Left lung (tissue), 10 donors: ENCODE measurements around the gene PTPRZ1. TPM values are rescaled to one million over a fixed set of nuclear protein-coding genes. Genes with fewer than 3 reads are reported as not detected.

ENCODE experiments used
- ATAC-seq: fragments of 200-7000 bp; cut with Tn5 transposase; one replicate; pipeline ENCODE4 v1.9.1; 2020; ENCODE audit warnings: moderate library complexity
- DNase-seq, 4 donors: peaks; one replicate each; pipeline ENCODE4 v3.0.0-alpha.2; 2013 to 2020
- H3K27ac ChIP-seq, 2 donors: fragments of 200-600 bp; sonication (generic) in 1 of 2; one replicate each; pipeline versions ENCODE4 v1.5.0 to v1.8.0; 2020 to 2021
- H3K27me3 ChIP-seq, 2 donors: fragments of 200-600 bp; sonication (generic) in 1 of 2; one replicate each; pipeline versions ENCODE4 v1.5.0 to v1.8.0; 2020 to 2021
- H3K36me3 ChIP-seq, 2 donors: fragments of 200-600 bp; sonication (generic) in 1 of 2; one replicate each; pipeline versions ENCODE4 v1.5.0 to v1.8.0; 2020 to 2021
- H3K4me1 ChIP-seq, 2 donors: fragments of 200-600 bp; one replicate each; pipeline ENCODE4 v1.8.0; 2021
- H3K4me3 ChIP-seq, 2 donors: fragments of 200-600 bp; sonication (generic) in 1 of 2; one replicate each; pipeline versions ENCODE4 v1.5.0 to v1.8.0; 2020 to 2021; ENCODE audit warnings: mild to moderate bottlenecking in 1 of 2
- H3K9me3 ChIP-seq, 2 donors: fragments of 200-600 bp; sonication (generic) in 1 of 2; one replicate each; pipeline versions ENCODE4 v1.5.0 to v1.8.0; 2020 to 2021
- intact Hi-C, 2 donors: fragments of 100-400 bp; cut with DNase I; formaldehyde crosslinking; loops; one replicate each; pipeline versions ENCODE4 v1.11.2 to v1.14.2; 2022
- polyA plus RNA-seq, 6 donors: library from polyadenylated mRNA; unstranded; fragments of 120-200 nt; gene quantifications; one replicate each; pipeline ENCODE4 v1.2.1, GENCODE V29; 2013; ENCODE audit not compliant: insufficient read length in 6 of 6
- total RNA-seq, 2 donors: library from RNA; stranded (reverse); fragmentation: NEBNext Ultra II Directional; extraction: Animal tissue kit (Norgen Biotek cat#: 25700); gene quantifications; one replicate each; pipeline ENCODE4 v1.2.1, GENCODE V29; 2021
- TF ChIP-seq, protein P1 (sequence below), 2 donors: fragments of 200-600 bp; sonication (generic) in 1 of 2; IDR thresholded peaks; one replicate each; pipeline versions ENCODE4 v1.5.0 to v1.8.0; 2021; ENCODE audit warnings: antibody characterized with exemption in 2 of 2
- donor health status: DM: no; HTN: yes; CAD: no.
- donor health status: DM: no; HTN: no; CAD: no.

The PTPRZ1 gene
- total and polyA plus RNA-seq, 8 donors = 0.55 to 96.9 (median 68.8) TPM

DNA sequence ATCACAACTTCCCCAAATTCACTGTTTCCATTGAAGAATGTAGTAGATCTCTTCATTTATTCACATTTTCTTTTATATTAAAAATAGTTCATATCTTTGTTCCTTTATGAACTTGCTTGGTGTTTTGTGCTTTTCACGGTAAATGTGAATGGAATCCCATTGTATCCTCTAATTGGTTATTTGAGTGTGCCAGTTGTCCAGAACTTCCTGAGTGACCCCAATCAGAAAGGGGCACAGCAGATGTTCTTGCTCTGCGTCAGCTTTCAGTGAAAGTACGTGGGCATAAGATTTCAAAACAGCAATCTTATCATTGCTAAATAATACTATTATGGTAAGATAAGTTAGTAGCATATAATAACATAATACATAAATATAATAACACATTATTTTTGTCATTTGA is 47.0 kb downstream of the PTPRZ1 start:
- Histone ChIP-seq H3K27ac (no peak overlapping the region), H3K4me1 (no peaks in the 10 kb centered on the region), H3K9me3 (no peaks in the 10 kb centered on the region), H3K27me3 (no peaks in the 10 kb centered on the region), H3K36me3 (no peaks in the 10 kb centered on the region), H3K4me3 (no peak overlapping the region)
- no peak for ATAC-seq
- DNase-seq = no peak
- intact Hi-C loops = no loop called here
- TF ChIP-seq, protein P1, sequence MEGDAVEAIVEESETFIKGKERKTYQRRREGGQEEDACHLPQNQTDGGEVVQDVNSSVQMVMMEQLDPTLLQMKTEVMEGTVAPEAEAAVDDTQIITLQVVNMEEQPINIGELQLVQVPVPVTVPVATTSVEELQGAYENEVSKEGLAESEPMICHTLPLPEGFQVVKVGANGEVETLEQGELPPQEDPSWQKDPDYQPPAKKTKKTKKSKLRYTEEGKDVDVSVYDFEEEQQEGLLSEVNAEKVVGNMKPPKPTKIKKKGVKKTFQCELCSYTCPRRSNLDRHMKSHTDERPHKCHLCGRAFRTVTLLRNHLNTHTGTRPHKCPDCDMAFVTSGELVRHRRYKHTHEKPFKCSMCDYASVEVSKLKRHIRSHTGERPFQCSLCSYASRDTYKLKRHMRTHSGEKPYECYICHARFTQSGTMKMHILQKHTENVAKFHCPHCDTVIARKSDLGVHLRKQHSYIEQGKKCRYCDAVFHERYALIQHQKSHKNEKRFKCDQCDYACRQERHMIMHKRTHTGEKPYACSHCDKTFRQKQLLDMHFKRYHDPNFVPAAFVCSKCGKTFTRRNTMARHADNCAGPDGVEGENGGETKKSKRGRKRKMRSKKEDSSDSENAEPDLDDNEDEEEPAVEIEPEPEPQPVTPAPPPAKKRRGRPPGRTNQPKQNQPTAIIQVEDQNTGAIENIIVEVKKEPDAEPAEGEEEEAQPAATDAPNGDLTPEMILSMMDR (IDR thresholded peaks at IDR 0.05) = no peak

DNA sequence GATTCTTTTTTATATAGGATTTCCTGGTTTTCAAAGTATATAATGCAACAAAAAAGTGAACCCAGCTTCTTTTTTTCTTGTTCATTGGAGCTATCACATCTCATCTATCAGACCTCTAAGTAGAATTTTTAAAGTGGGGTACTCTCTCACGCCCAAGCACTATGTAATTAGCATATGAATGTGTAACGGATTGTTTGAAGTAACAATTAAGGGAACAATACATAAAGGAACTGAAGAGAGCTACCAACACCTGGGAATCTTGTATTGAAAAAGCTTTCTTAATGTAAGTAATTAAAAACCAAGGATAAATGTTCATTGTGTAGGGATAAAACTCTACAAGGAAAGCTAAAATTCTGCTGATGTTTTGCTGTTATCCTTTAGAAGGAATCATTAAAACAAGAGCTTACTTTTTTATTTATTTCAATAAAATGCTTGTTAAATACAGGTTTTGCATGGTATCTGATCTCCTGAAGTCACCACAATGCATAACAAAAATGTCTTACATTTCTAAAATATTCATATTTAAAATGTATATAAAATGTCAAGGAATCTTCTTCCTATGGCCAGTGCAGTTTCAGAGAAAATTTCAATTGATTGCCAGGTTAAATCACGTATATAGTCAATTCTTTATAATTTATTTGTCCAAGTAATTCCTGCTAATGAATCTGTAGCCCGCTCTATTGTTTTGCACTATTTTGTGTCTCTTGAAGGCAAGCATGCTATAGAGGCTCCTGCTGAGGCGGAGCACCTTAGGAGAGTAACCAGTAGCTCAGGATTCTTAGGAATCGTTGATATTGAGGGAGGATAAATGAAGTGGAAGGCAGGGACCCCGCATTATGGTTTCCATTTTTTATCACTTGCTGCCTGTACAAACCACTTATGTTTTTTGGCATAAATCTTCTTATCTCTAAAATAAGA is 51.6 kb downstream of the PTPRZ1 start:
- DNase-seq = no peak
- intact Hi-C loops = no loop called here
- Histone ChIP-seq H3K4me3 (no peak overlapping the region), H3K9me3 (no peaks in the 10 kb centered on the region), H3K4me1 (no peaks in the 10 kb centered on the region), H3K27ac (no peak overlapping the region), H3K36me3 (no peaks in the 10 kb centered on the region), H3K27me3 (no peaks in the 10 kb centered on the region)
- TF ChIP-seq, protein P1 (IDR thresholded peaks at IDR 0.05) = no peak
- ATAC-seq = no peak

DNA sequence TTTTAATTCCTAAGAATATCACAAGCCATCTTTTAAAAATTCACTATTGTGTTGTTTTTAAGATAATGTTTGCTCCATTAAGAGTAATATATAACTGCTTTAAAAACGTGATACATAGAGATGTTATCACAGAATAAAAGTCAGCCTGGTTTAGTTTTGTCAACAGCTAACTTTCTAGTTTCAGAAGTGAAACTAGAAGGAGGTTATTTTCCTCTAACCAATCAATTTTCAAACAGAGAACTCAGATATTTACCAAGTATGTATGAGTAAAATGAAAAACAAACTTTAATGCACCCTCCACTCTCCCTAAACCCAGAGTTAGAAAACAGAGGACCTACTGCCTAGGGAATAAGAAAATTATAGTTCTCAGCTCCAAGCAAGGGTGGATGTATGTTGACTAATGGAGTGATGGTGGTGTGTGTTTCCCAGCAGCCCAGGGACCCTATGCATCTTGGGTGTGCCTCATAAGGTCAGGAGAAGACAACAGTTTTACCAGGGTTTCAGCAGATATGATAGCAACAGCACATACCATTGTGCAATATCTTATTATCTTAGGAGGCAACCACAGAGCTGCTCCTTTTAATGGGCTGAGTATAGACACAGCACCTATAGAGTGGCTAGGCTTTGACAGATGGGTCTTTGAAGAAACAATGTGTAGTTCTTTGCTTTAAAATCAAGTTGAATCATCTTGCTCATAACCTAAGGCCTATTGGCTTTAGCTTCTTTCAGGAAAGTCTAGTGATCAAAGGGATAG is 58.4 kb downstream of the PTPRZ1 start:
- ATAC-seq (no peak), DNase-seq (no peak)

DNA sequence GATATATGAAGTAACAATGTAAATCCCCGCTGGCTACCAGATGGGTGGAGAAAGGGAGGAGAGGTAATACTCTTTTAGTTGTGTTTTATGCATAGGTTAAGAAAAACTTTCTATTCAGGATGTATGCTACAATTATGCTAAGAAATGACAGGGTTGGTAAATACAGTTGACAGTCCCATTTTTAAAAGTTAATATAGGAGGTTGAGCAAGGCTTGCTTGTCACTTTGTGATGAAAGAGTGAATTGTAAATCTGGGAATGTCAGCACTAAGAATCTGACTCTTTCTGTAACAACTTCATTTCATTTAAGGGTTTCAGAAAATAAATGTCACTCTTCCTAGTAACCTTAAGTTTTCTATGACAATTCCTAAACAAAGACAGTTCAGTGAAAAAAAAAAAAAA is 59.8 kb downstream of the PTPRZ1 start:
- DNase-seq = no peak
- TF ChIP-seq, protein P1 (IDR thresholded peaks at IDR 0.05) = no peak
- Histone ChIP-seq H3K9me3 (no peaks in the 10 kb centered on the region), H3K4me1 (no peaks in the 10 kb centered on the region), H3K36me3 (no peaks in the 10 kb centered on the region), H3K27me3 (no peaks in the 10 kb centered on the region), H3K27ac (no peak overlapping the region), H3K4me3 (no peak overlapping the region)
- no peak for ATAC-seq
- intact Hi-C loops = no loop called here

More for the DNA sequence above, 58.4 kb downstream of the PTPRZ1 start:
- no peaks in the 10 kb centered on the region for H3K27me3 ChIP-seq
- TF ChIP-seq, protein P1 (IDR thresholded peaks at IDR 0.05) = no peak
- no peaks in the 10 kb centered on the region for H3K36me3 ChIP-seq
- H3K4me1 ChIP-seq = no peaks in the 10 kb centered on the region
- no peak overlapping the region for H3K4me3 ChIP-seq
- intact Hi-C loops = no loop called here
- no peak overlapping the region for H3K27ac ChIP-seq
- H3K9me3 ChIP-seq = no peaks in the 10 kb centered on the region
